AG04449 (cell line): ENCODE results near the gene CTDP1.
"Not testable (repeated sequence)": the region's sequence is repeated elsewhere in the genome, so short reads cannot be mapped to it uniquely, and the experiment has no call there.

ENCODE experiments used
- CTCF ChIA-PET: fragments of 350-600 bp; formaldehyde crosslinking; extraction: SDS; loops from one replicate; lab custom pipeline; 2021; ENCODE audit warnings: antibody characterized with exemption; lab: Yijun Ruan, JAX
- POLR2A ChIA-PET: fragments of 400-600, 350-600 bp; formaldehyde crosslinking; extraction: SDS; loops from one replicate; lab custom pipeline; 2020; ENCODE audit warnings: antibody characterized with exemption, inconsistent platforms; lab: Yijun Ruan, JAX
- DNase-seq: peaks from one replicate; pipeline ENCODE4 v3.0.0-alpha.2; 2010; ENCODE audit warnings: low read depth, low spot score
- H3K4me3 ChIP-seq: 2 replicates; pipeline ENCODE4 v1.5.1; 2011; ENCODE audit warnings: low read depth, mild to moderate bottlenecking, control low read depth, low read length
- CTCF ChIP-seq: IDR thresholded peaks from one replicate; pipeline ENCODE4 v1.5.1; 2011; ENCODE audit warnings: mild to moderate bottlenecking, moderate library complexity, low read length, control low read depth, inconsistent platforms; ENCODE audit not compliant: insufficient read depth; ENCODE audit errors: missing control alignments

Gene CTDP1

DNA sequence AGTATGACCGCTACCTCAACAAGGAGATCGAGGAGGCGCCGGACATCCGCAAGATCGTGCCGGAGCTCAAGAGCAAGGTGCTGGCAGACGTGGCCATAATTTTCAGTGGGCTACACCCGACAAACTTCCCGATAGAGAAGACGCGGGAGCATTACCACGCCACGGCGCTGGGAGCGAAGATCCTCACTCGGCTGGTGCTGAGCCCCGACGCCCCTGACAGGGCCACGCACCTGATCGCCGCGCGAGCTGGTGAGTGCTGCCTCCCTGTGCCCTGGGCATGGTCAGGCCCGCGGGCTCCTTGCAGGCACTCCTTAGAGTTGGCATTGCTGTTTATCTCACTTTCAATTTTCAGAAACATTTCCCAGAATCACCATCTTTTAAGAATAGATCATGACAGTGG lies 35.7 kb downstream of the CTDP1 start:
- H3K4me3 ChIP-seq, result no peak overlapping the region
- CTCF ChIA-PET, result no interaction called here
- no peak for TF ChIP-seq CTCF
- POLR2A ChIA-PET, result no interaction called here
- no peak for DNase-seq

- CTCF ChIA-PET, result no interaction called here
- POLR2A ChIA-PET, result no interaction called here
- H3K4me3 ChIP-seq, result no peak overlapping the region
- no peak for TF ChIP-seq CTCF
- no peak for DNase-seq
Measured at GRCh38 chr18:79717059-79717458, 37.5 kb downstream of the CTDP1 start.

DNA sequence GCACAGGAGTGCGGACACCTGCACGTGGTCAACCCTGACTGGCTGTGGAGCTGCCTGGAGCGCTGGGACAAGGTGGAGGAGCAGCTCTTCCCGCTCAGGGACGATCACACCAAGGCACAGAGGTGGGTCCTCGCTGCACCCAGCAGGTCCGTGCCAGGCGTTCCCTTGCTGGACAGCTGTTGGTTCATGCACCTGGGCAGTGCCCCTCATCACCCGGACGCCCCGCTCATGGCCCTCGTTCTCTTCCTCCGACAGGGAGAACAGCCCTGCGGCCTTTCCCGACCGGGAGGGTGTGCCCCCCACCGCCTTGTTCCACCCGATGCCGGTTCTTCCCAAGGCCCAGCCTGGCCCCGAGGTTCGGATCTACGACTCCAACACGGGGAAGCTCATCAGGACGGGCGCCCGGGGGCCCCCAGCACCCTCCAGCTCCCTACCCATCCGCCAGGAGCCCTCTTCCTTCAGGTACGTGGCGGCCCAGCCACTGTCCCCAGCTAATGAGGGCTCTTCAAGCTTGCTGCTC lies 38.0 kb downstream of the CTDP1 start:
- H3K4me3 ChIP-seq, result no peak overlapping the region
- DNase-seq, result no peak
- TF ChIP-seq CTCF, result no peak
- POLR2A ChIA-PET, result no interaction called here
- CTCF ChIA-PET, result no interaction called here

DNA sequence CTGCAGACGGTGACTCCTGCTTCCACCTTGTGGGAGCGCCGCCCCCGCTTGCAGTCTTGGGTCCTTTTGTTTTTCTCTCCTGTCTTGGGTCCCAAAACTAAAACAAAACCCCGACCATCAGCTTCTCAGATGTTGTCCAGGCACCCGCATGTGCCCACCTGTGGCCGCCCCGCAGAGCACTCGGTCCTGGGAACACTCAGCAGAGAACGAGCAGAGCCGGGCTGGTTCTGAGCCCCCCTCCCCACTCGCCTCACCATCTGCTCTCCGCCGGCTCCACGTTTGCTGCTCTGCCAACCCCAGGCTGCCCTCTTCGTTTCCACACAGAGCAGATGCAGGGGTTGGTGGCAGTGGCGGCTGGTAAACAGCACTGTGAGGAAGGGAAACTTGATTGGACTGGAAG lies 38.5 kb downstream of the CTDP1 start:
- CTCF ChIA-PET, result no interaction called here
- TF ChIP-seq CTCF, result no peak

GRCh38 chr18:79718878-79719477 lies 39.4 kb downstream of the CTDP1 start:
- ChIA-PET POLR2A (no interaction called here), CTCF (no interaction called here)
- no peak for TF ChIP-seq CTCF
- no peak for DNase-seq
- H3K4me3 ChIP-seq, result no peak overlapping the region

More for the DNA sequence above, 38.5 kb downstream of the CTDP1 start:
- POLR2A ChIA-PET, result no interaction called here
- DNase-seq, result no peak
- no peak overlapping the region for H3K4me3 ChIP-seq

GRCh38 chr18:79719478-79720358 lies 40.1 kb downstream of the CTDP1 start:
- POLR2A ChIA-PET, H3K4me3 ChIP-seq, DNase-seq, CTCF ChIA-PET: not testable (repeated sequence)

GRCh38 chr18:79720359-79720733 lies 40.7 kb downstream of the CTDP1 start:
- no peak for DNase-seq
- ChIA-PET CTCF (no interaction called here), POLR2A (no interaction called here)
- no peak overlapping the region for H3K4me3 ChIP-seq
- TF ChIP-seq CTCF, result no peak
